Stomach (tissue), 4 donors: ENCODE results near the gene CDKL1.

ENCODE experiments used
- EP300 ChIP-seq: sonication (generic); formaldehyde crosslinking; IDR thresholded peaks from one replicate; pipeline ENCODE4 v1.6.1; 2017; ENCODE audit warnings: antibody characterized with exemption
- POLR2A ChIP-seq, 4 donors: fragments of 450-650 bp; IDR thresholded peaks; one replicate each; pipeline ENCODE4 v1.6.1; 2016; ENCODE audit warnings: antibody characterized with exemption in 4 of 4, control low read depth in 2 of 4, mild to moderate bottlenecking in 1 of 4, moderate library complexity in 1 of 4
- TF ChIP-seq, protein P1 (sequence below), 7 experiments: fragments of 450-650 bp in 4 of 7; fragments of 200-600 bp in 3 of 7; sonication (generic) in 3 of 7; IDR thresholded peaks; one replicate each; pipeline ENCODE4 v1.5.1; 2016 to 2019; ENCODE audit warnings: antibody characterized with exemption in 7 of 7, control low read depth in 2 of 7, mild to moderate bottlenecking in 1 of 7

- no peak for TF ChIP-seq POLR2A (IDR thresholded peaks at IDR 0.05)
- TF ChIP-seq, protein P1, sequence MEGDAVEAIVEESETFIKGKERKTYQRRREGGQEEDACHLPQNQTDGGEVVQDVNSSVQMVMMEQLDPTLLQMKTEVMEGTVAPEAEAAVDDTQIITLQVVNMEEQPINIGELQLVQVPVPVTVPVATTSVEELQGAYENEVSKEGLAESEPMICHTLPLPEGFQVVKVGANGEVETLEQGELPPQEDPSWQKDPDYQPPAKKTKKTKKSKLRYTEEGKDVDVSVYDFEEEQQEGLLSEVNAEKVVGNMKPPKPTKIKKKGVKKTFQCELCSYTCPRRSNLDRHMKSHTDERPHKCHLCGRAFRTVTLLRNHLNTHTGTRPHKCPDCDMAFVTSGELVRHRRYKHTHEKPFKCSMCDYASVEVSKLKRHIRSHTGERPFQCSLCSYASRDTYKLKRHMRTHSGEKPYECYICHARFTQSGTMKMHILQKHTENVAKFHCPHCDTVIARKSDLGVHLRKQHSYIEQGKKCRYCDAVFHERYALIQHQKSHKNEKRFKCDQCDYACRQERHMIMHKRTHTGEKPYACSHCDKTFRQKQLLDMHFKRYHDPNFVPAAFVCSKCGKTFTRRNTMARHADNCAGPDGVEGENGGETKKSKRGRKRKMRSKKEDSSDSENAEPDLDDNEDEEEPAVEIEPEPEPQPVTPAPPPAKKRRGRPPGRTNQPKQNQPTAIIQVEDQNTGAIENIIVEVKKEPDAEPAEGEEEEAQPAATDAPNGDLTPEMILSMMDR (IDR thresholded peaks at IDR 0.05): no peak
- no peak for TF ChIP-seq EP300
Measured at GRCh38 chr14:50434528-50434927, 37.8 kb upstream of the CDKL1 start.
